Activated CD8-positive, alpha-beta T cell treated with anti-CD3 and anti-CD28 coated beads for 36 hours (primary cell): ENCODE results near the gene KRT37. TPM values are rescaled to one million over a fixed set of nuclear protein-coding genes. Genes with fewer than 3 reads are reported as not detected.

Experiments
- ATAC-seq: fragments of 200-7000 bp; cut with Tn5 transposase; one replicate; pipeline ENCODE4 v1.10.0; 2021; ENCODE audit warnings: mild to moderate bottlenecking, moderate library complexity
- CTCF ChIA-PET: fragments of 350-600 bp; sonication (Branson Sonifier 250); formaldehyde crosslinking; loops from one replicate; lab custom pipeline; 2021; ENCODE audit warnings: antibody characterized with exemption; lab: Charles Lee
- POLR2A ChIA-PET: fragments of 350-600 bp; sonication (Branson Sonifier 250); formaldehyde crosslinking; loops from one replicate; lab custom pipeline; 2021; ENCODE audit warnings: antibody characterized with exemption; lab: Charles Lee
- DNase-seq: peaks from one replicate; pipeline ENCODE4 v3.0.0-alpha.2; 2020
- H3K27ac Mint-ChIP-seq: one replicate; pipeline ENCODE4 v1.8.0; 2021; ENCODE audit warnings: mild to moderate bottlenecking, mixed read lengths
- H3K27me3 Mint-ChIP-seq: one replicate; pipeline ENCODE4 v1.8.0; 2021; ENCODE audit warnings: mixed read lengths
- H3K36me3 Mint-ChIP-seq: one replicate; pipeline ENCODE4 v1.8.0; 2021; ENCODE audit warnings: low read depth, mixed read lengths
- H3K4me1 Mint-ChIP-seq: one replicate; pipeline ENCODE4 v1.8.0; 2021; ENCODE audit warnings: low read depth, mixed read lengths
- H3K4me3 Mint-ChIP-seq: one replicate; pipeline ENCODE4 v1.8.0; 2021; ENCODE audit warnings: mild to moderate bottlenecking, moderate library complexity, mixed read lengths
- H3K9me3 Mint-ChIP-seq: one replicate; pipeline ENCODE4 v1.8.0; 2021; ENCODE audit warnings: mixed read lengths
- CTCF ChIP-seq: fragments of 200-600 bp; IDR thresholded peaks from one replicate; pipeline ENCODE4 v1.8.0; 2022; ENCODE audit warnings: antibody characterized with exemption, mild to moderate bottlenecking
- intact Hi-C: fragments of 100-400 bp; cut with micrococcal nuclease; formaldehyde crosslinking; loops from one replicate; pipeline ENCODE4 v1.10.0; 2022
- total RNA-seq, 2 experiments: library from RNA; stranded (reverse); gene quantifications; one replicate each; pipeline ENCODE4 v1.2.3, GENCODE V29; 2021

KRT37 gene
- total RNA-seq, 2 experiments from 2014 or later, result not detected

GRCh38 chr17:41448506-41448905 lies 24.1 kb upstream of the KRT37 start:
- H3K27me3 Mint-ChIP-seq, result peaks cover 5% of the 10 kb centered on the region
- no peak for DNase-seq
- no peak overlapping the region for H3K27ac Mint-ChIP-seq
- H3K4me1 Mint-ChIP-seq, result no peaks in the 10 kb centered on the region
- TF ChIP-seq CTCF, result no peak
- no peak overlapping the region for H3K4me3 Mint-ChIP-seq
- no peaks in the 10 kb centered on the region for H3K9me3 Mint-ChIP-seq
- POLR2A ChIA-PET, result no interaction called here
- no peaks in the 10 kb centered on the region for H3K36me3 Mint-ChIP-seq
- CTCF ChIA-PET, result interaction anchor here (0.7 to 1.3 kb wide), 2 partner anchors 14 to 31 kb away, joined by 3 read pairs; no protein-coding TSS in a partner anchor
- intact Hi-C loops, result no loop called here
- ATAC-seq, result no peak

GRCh38 chr17:41446806-41447205 lies 22.4 kb upstream of the KRT37 start:
- no peak overlapping the region for H3K4me3 Mint-ChIP-seq
- intact Hi-C loops, result no loop called here

DNA sequence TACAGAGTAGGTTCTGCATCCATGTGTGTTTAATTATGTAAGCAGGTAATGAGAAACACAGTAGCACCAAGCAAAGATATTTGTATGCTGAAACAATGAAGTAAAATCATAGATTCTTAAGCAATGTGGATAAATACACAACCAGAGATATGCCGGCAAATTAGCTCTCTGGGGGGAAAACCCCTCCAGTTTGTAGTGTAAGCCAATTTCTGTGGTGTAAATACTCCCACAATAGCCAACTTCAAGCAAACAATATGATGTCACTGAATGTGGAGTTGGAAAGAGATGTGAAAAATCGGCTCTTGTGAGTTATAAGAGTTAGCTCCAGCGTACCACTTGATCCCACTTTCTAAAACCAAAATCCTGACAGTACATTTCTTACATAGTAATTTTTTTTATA lies 20.3 kb upstream of the KRT37 start:
- no peaks in the 10 kb centered on the region for H3K36me3 Mint-ChIP-seq
- intact Hi-C loops, result no loop called here
- TF ChIP-seq CTCF, result no peak
- H3K9me3 Mint-ChIP-seq, result no peaks in the 10 kb centered on the region
- no peak overlapping the region for H3K4me3 Mint-ChIP-seq
- ChIA-PET POLR2A (no interaction called here), CTCF (interaction anchor here (1.2 kb wide), 1 partner anchor 54 kb away, joined by 4 read pairs; no protein-coding TSS in a partner anchor)
- H3K27me3 Mint-ChIP-seq, result peaks cover 4% of the 10 kb centered on the region
- ATAC-seq (no peak), DNase-seq (no peak)
- no peak overlapping the region for H3K27ac Mint-ChIP-seq
- no peaks in the 10 kb centered on the region for H3K4me1 Mint-ChIP-seq

More at GRCh38 chr17:41446806-41447205, 22.4 kb upstream of the KRT37 start:
- DNase-seq (no peak), ATAC-seq (no peak)
- no peak for TF ChIP-seq CTCF
- ChIA-PET POLR2A (no interaction called here), CTCF (no interaction called here)
- Mint-ChIP-seq H3K4me1 (no peaks in the 10 kb centered on the region), H3K9me3 (no peaks in the 10 kb centered on the region), H3K27me3 (peaks cover 5% of the 10 kb centered on the region), H3K27ac (no peak overlapping the region), H3K36me3 (no peaks in the 10 kb centered on the region)

DNA sequence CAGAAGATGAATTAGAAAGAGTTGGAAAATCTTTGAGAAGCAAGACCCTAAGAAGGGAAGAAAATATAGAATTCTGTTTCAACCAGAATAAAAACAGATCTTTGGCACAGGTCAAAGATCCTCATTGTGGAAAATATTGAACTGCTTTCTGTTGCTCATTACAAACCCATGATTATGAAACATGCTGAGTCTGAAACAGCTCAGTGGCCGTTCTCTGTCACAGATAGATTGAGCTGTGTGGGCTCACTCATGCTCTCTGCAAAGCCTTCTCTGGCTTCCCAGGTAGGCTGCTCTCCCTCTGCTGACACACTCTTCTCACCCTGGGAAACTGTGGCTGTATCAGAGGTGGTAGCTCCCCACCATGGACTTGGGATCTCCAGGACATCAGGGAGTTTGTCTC lies 19.8 kb upstream of the KRT37 start:
- no peak overlapping the region for H3K4me3 Mint-ChIP-seq
- ATAC-seq (no peak), DNase-seq (no peak)
- no peak for TF ChIP-seq CTCF
- H3K27ac Mint-ChIP-seq, result no peak overlapping the region
- H3K4me1 Mint-ChIP-seq, result no peaks in the 10 kb centered on the region
- intact Hi-C loops, result no loop called here
- no peaks in the 10 kb centered on the region for H3K9me3 Mint-ChIP-seq
- POLR2A ChIA-PET, result no interaction called here
- peaks cover 4% of the 10 kb centered on the region for H3K27me3 Mint-ChIP-seq
- no peaks in the 10 kb centered on the region for H3K36me3 Mint-ChIP-seq
- CTCF ChIA-PET, result interaction anchor here (1.2 kb wide), 1 partner anchor 54 kb away, joined by 4 read pairs; no protein-coding TSS in a partner anchor

DNA sequence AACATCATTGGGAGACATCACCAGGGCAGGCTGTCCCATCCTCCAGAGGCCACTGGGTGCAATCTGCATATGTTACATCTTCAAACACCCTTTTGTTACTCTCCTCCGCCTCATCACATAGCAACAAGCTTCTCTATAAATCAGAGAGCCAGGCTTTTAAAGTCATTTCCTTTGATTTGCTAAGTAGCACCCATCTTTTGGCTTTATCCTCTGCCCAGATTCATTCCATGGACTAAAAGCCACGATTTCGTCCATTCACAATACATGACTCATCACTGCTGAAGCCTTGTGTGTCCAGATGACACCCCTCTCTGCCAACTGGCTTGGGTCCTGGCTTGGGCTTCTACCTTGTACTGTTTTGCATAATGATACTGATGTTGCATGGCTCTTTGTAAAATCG lies 18.4 kb upstream of the KRT37 start:
- DNase-seq, result no peak
- Mint-ChIP-seq H3K9me3 (no peaks in the 10 kb centered on the region), H3K27ac (no peak overlapping the region), H3K36me3 (no peaks in the 10 kb centered on the region), H3K4me1 (no peaks in the 10 kb centered on the region), H3K4me3 (no peak overlapping the region), H3K27me3 (peaks cover 4% of the 10 kb centered on the region)
- CTCF ChIA-PET, result no interaction called here
- intact Hi-C loops, result no loop called here
- no peak for TF ChIP-seq CTCF
- ATAC-seq, result no peak
- POLR2A ChIA-PET, result no interaction called here
